ENCODE results near the gene KRT4. TPM values are rescaled to one million over a fixed set of nuclear protein-coding genes. Genes with fewer than 3 reads are reported as not detected.

The KRT4 gene
- total RNA-seq (2021): not detected in 2 replicates
- long read RNA-seq: 0 reads

GRCh38 chr12:52813885-52814709 lies at the start of gene KRT4:
Gene KRT4, minus strand, starts transcription at chr12:52814116. Its CDS starts 58 bp downstream, at chr12:52814058.
- Histone ChIP-seq H4K91ac (ENCODE audit: insufficient read length, low read depth, low read length) (no peak within 1 kb of the TSS), H3K4me1 (ENCODE audit: insufficient read depth, low read length) (no peaks in the 10 kb centered on the region), H3K56ac (ENCODE audit: insufficient read length, low read depth, low read length) (no peak within 1 kb of the TSS), H3K4me2 (ENCODE audit: insufficient read depth, insufficient read length, low read length) (no peak within 1 kb of the TSS), H2BK120ac (ENCODE audit: low read depth, low read length, poor library complexity, severe bottlenecking) (no peak within 1 kb of the TSS), H3K23ac (ENCODE audit: insufficient read length, low read depth, low read length) (no peak within 1 kb of the TSS), H3K79me1 (ENCODE audit: insufficient read depth, low read depth, low read length, poor library complexity, severe bottlenecking) (no peaks in the 10 kb centered on the region), H3K27ac (ENCODE audit: insufficient read length, low read depth, low read length) (no peak within 1 kb of the TSS), H2AFZ (ENCODE audit: low read length) (no peak within 1 kb of the TSS), H2BK20ac (ENCODE audit: low read depth, low read length, poor library complexity, severe bottlenecking) (no peak within 1 kb of the TSS), H3K9ac (ENCODE audit: extremely low read depth, insufficient read length, low read length) (no peak within 1 kb of the TSS), H4K20me1 (ENCODE audit: control insufficient read depth, insufficient read depth, insufficient read length) (no peaks in the 10 kb centered on the region), H2BK15ac (ENCODE audit: low read depth, low read length) (no peak within 1 kb of the TSS), H4K5ac (ENCODE audit: insufficient read length, low read depth, low read length) (no peak within 1 kb of the TSS), H3K9me3 (ENCODE audit: control insufficient read depth, low read depth, low read length) (no peaks in the 10 kb centered on the region), H3K23me2 (ENCODE audit: insufficient read length, low read depth, low read length, poor library complexity, severe bottlenecking) (no peaks in the 10 kb centered on the region), H2AK5ac (ENCODE audit: insufficient read length, low read length) (no peak within 1 kb of the TSS), H2BK12ac (ENCODE audit: insufficient read length, low read depth, low read length) (no peak within 1 kb of the TSS), H4K8ac (replicated peaks; ENCODE audit: insufficient read length, low read depth, low read length) (no peak within 1 kb of the TSS), H2BK5ac (ENCODE audit: insufficient read length, low read length) (no peak within 1 kb of the TSS), H3K27me3 (ENCODE audit: insufficient read depth, low read length) (no peaks in the 10 kb centered on the region), H3K18ac (ENCODE audit: insufficient read length, low read depth, low read length) (no peak within 1 kb of the TSS), H3T11ph (ENCODE audit: low read length) (no peak within 1 kb of the TSS), H3K4ac (ENCODE audit: low read depth, low read length) (no peak within 1 kb of the TSS), H3K14ac (ENCODE audit: insufficient read depth, low read length) (no peak within 1 kb of the TSS; the same call in 1 of the 2 replicates), H3K79me2 (ENCODE audit: insufficient read depth, low read length) (no peaks in the 10 kb centered on the region)
- H3K36me3 Mint-ChIP-seq (ENCODE audit: insufficient read depth in 1 of 3, low read depth in 3 of 3): no peaks in the 10 kb centered on the region
- no peak for TF ChIP-seq CTCF (conservative IDR thresholded peaks at IDR 0.05)
- DNase-seq: no peak
- H3K27me3 Mint-ChIP-seq (ENCODE audit: low read depth): peaks cover 6% of the 10 kb centered on the region
- H3K27ac Mint-ChIP-seq: no peak within 1 kb of the TSS
- no peak within 1 kb of the TSS; a peak in 1 of 5 replicates for H3K4me3 Mint-ChIP-seq
- H3K9me3 Mint-ChIP-seq: no peaks in the 10 kb centered on the region
- H3K4me1 Mint-ChIP-seq: peaks cover 3 to 7% of the 10 kb centered on the region in 2 experiments; a peak in 3 of 4 replicates
- no CpG with 5 or more reads among the region's 15 CpGs for WGBS (ENCODE audit: extremely low coverage, insufficient read length, low lambda C conversion rate)

All from H9 (cell line).